ENCODE measurements around the gene BTBD9. TPM values are rescaled to one million over a fixed set of nuclear protein-coding genes. Genes with fewer than 3 reads are reported as not detected.

The BTBD9 gene
- total RNA-seq, 4 donors from 2014 or later: 5.5 to 14.1 (median 6.3) TPM

- Histone ChIP-seq H3K27me3 (no peaks in the 10 kb centered on the region), H3K9me3 (no peaks in the 10 kb centered on the region), H3K36me3 (no peaks in the 10 kb centered on the region), H3K4me1 (peaks cover 0 to 8% of the 10 kb centered on the region in 2 donors), H3K27ac (no peak overlapping the region), H3K4me3 (no peak overlapping the region)
- TF ChIP-seq POLR2A (IDR thresholded peaks at IDR 0.05) (no peak), CTCF (IDR thresholded peaks at IDR 0.05 in 4 of 5, conservative IDR thresholded peaks at IDR 0.05 in 1 of 5) (no peak)
- in situ Hi-C loops (cut with MboI; ENCODE audit: low sequenced_read_pairs in 4 of 4): no loop called here
- intact Hi-C loops (cut with DNase I; ENCODE audit: low total_unique reads): no loop called here
- no peak for DNase-seq
- ATAC-seq: no peak
These were observed 487.9 kb downstream of the BTBD9 start for GRCh38 chr6:38151580-38152500.

DNA sequence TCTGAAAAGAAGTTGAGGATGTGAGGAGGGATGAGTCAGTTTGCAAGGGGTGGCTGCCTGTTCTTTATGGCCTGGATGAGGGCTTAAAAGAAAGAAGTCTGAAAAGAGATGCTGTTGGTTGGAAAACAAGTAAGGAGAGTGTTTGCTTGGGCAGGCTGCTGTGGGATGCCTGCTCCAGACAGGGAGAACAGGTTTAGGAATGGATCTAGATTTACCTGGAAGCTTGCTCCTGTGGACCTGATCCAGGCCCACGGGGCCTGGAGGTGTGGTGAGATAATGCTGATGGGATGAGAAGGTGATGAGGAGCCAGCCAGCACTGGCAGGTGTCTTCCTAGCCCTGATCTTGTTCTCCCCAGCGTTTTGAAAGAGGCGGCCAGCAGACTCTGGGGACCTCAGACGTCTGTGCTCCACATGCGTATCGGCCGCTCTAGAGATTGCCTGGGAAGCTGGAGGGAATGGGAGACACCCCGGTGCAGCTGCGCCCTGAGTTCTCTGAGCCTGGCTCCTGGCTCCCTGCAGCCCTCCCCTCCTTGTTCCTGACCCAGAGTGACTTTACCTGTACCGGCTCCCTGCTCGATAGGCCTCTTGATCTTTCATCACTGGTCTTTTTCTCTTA, 488.9 kb downstream of the BTBD9 start:
- Histone ChIP-seq H3K27ac (no peak overlapping the region), H3K4me1 (peaks cover 0 to 11% of the 10 kb centered on the region in 2 donors), H3K36me3 (no peaks in the 10 kb centered on the region), H3K27me3 (no peaks in the 10 kb centered on the region), H3K4me3 (no peak overlapping the region), H3K9me3 (no peaks in the 10 kb centered on the region)
- no peak for TF ChIP-seq CTCF (IDR thresholded peaks at IDR 0.05 in 4 of 5, conservative IDR thresholded peaks at IDR 0.05 in 1 of 5)
- TF ChIP-seq POLR2A (IDR thresholded peaks at IDR 0.05): no peak
- ATAC-seq: no peak
- in situ Hi-C loops (cut with MboI; ENCODE audit: low sequenced_read_pairs in 4 of 4) (no loop called here), intact Hi-C loops (cut with DNase I; ENCODE audit: low total_unique reads) (no loop called here)
- no peak for DNase-seq

- H3K27ac ChIP-seq: no peak overlapping the region
- in situ Hi-C loops (cut with MboI; ENCODE audit: low sequenced_read_pairs in 4 of 4) (no loop called here), intact Hi-C loops (cut with DNase I; ENCODE audit: low total_unique reads) (no loop called here)
- H3K36me3 ChIP-seq: no peaks in the 10 kb centered on the region
- H3K4me3 ChIP-seq: no peak overlapping the region
- peaks cover 0 to 11% of the 10 kb centered on the region in 2 donors for H3K4me1 ChIP-seq
- no peak for TF ChIP-seq CTCF (IDR thresholded peaks at IDR 0.05 in 4 of 5, conservative IDR thresholded peaks at IDR 0.05 in 1 of 5)
- TF ChIP-seq POLR2A (IDR thresholded peaks at IDR 0.05): no peak
- DNase-seq (no peak), ATAC-seq (no peak)
- H3K9me3 ChIP-seq: no peaks in the 10 kb centered on the region
- no peaks in the 10 kb centered on the region for H3K27me3 ChIP-seq
These were observed 489.7 kb downstream of the BTBD9 start for GRCh38 chr6:38150021-38150420.

- DNase-seq (no peak), ATAC-seq (no peak)
- Histone ChIP-seq H3K4me3 (no peak overlapping the region), H3K27me3 (no peaks in the 10 kb centered on the region), H3K9me3 (no peaks in the 10 kb centered on the region), H3K36me3 (no peaks in the 10 kb centered on the region), H3K27ac (no peak overlapping the region), H3K4me1 (peaks cover 0 to 11% of the 10 kb centered on the region in 2 donors)
- no peak for TF ChIP-seq POLR2A (IDR thresholded peaks at IDR 0.05)
- no peak for TF ChIP-seq CTCF (IDR thresholded peaks at IDR 0.05 in 4 of 5, conservative IDR thresholded peaks at IDR 0.05 in 1 of 5)
- in situ Hi-C loops (cut with MboI; ENCODE audit: low sequenced_read_pairs in 4 of 4) (no loop called here), intact Hi-C loops (cut with DNase I; ENCODE audit: low total_unique reads) (no loop called here)
These were observed 490.2 kb downstream of the BTBD9 start for GRCh38 chr6:38149531-38149930.
